Hepatocyte (in vitro differentiated cells): ENCODE results near the gene NRARP. TPM values are rescaled to one million over a fixed set of nuclear protein-coding genes. Genes with fewer than 3 reads are reported as not detected.
"Not testable (repeated sequence)": the region's sequence is repeated elsewhere in the genome, so short reads cannot be mapped to it uniquely, and the experiment has no call there.

Experiments
- DNase-seq: peaks from one replicate; pipeline ENCODE4 v3.0.0-alpha.2; 2016; ENCODE audit warnings: low spot score
- H2AFZ ChIP-seq: fragments of 200-600 bp; sonication (generic); 2 replicates; pipeline ENCODE4 v1.6.0; 2016; ENCODE audit warnings: antibody characterized with exemption, mild to moderate bottlenecking
- H3K27ac ChIP-seq: fragments of 200-600 bp; sonication (generic); 2 replicates; pipeline ENCODE4 v1.5.1; 2016; ENCODE audit warnings: mild to moderate bottlenecking
- H3K27me3 ChIP-seq: fragments of 200-600 bp; sonication (generic); 2 replicates; pipeline ENCODE4 v1.6.1; 2016
- H3K36me3 ChIP-seq: fragments of 200-600 bp; sonication (generic); replicated peaks from 2 replicates; pipeline ENCODE4 v1.5.1; 2016; ENCODE audit warnings: low read depth; ENCODE audit not compliant: insufficient read depth
- H3K4me1 ChIP-seq: fragments of 200-600 bp; sonication (generic); 2 replicates; pipeline ENCODE4 v1.5.1; 2016; ENCODE audit warnings: mild to moderate bottlenecking, moderate library complexity; ENCODE audit not compliant: insufficient read depth
- H3K4me2 ChIP-seq: fragments of 200-600 bp; sonication (generic); 2 replicates; pipeline ENCODE4 v1.6.0; 2016
- H3K4me3 ChIP-seq: fragments of 200-600 bp; sonication (generic); 2 replicates; pipeline ENCODE4 v1.5.1; 2016; ENCODE audit warnings: mild to moderate bottlenecking
- H3K79me2 ChIP-seq: fragments of 200-600 bp; sonication (generic); 2 replicates; pipeline ENCODE4 v1.6.0; 2017; ENCODE audit warnings: mild to moderate bottlenecking
- H3K9me2 ChIP-seq: fragments of 200-600 bp; sonication (generic); replicated peaks from 2 replicates; pipeline ENCODE4 v1.6.0; 2017; ENCODE audit warnings: mild to moderate bottlenecking; ENCODE audit not compliant: insufficient read depth
- H3K9me3 ChIP-seq: fragments of 200-600 bp; sonication (generic); 2 replicates; pipeline ENCODE4 v1.5.1; 2016; ENCODE audit warnings: low read depth, mild to moderate bottlenecking
- H4K20me1 ChIP-seq: fragments of 200-600 bp; sonication (generic); 2 replicates; pipeline ENCODE4 v1.6.0; 2016; ENCODE audit warnings: mild to moderate bottlenecking; ENCODE audit not compliant: insufficient read depth, poor library complexity, severe bottlenecking
- CTCF ChIP-seq: fragments of 200-600 bp; sonication (generic); IDR thresholded peaks from 2 replicates; pipeline ENCODE4 v1.5.1; 2016; ENCODE audit warnings: antibody characterized with exemption, mild to moderate bottlenecking; ENCODE audit not compliant: poor library complexity
- EZH2 ChIP-seq: fragments of 200-600 bp; sonication (generic); IDR thresholded peaks from 2 replicates; pipeline ENCODE4 v1.6.1; 2016; ENCODE audit warnings: antibody characterized with exemption, mild to moderate bottlenecking, borderline replicate concordance
- EZH2phosphoT487 ChIP-seq: fragments of 200-600 bp; sonication (generic); IDR thresholded peaks from one replicate; pipeline ENCODE4 v1.6.1; 2018; ENCODE audit warnings: antibody characterized with exemption, mild to moderate bottlenecking, low read depth, moderate library complexity; ENCODE audit not compliant: unreplicated experiment, severe bottlenecking
- WGBS: methylation state at CpG from one replicate; pipeline ENCODE4 v1.1.6; 2016; ENCODE audit warnings: low lambda C conversion rate; ENCODE audit errors: missing lambda C conversion rate; 5-methylcytosine and 5-hydroxymethylcytosine counted together
- polyA plus RNA-seq: library from polyadenylated mRNA; unstranded; fragments of >200 nt; fragmentation: Nextera tagmentation; extraction: Ambion mirVana; gene quantifications from 2 replicates; pipeline ENCODE4 v1.2.1, GENCODE V29; 2016
- total RNA-seq: library from RNA; depleted of rRNA; stranded (reverse); fragments of >200 nt; gene quantifications from 2 replicates; pipeline ENCODE4 v1.2.3, GENCODE V29; 2014

Gene NRARP
- total and polyA plus RNA-seq, 2 experiments from 2014 or later, result 5.3 to 18.7 TPM

GRCh38 chr9:137341227-137341626, 39.2 kb upstream of the NRARP start:
- Histone ChIP-seq H3K27ac (no peak overlapping the region), H3K27me3 (no peaks in the 10 kb centered on the region), H3K4me1 (no peaks in the 10 kb centered on the region), H4K20me1 (no peaks in the 10 kb centered on the region), H3K4me3 (no peak overlapping the region), H3K9me3 (no peaks in the 10 kb centered on the region), H2AFZ (no peak overlapping the region), H3K36me3 (no peaks in the 10 kb centered on the region), H3K79me2 (no peaks in the 10 kb centered on the region), H3K4me2 (no peak overlapping the region), H3K9me2 (no peaks in the 10 kb centered on the region)
- no peak for DNase-seq
- 94% methylated on average over 3 of the region's 6 CpGs for WGBS
- TF ChIP-seq EZH2phosphoT487, result no peak
- TF ChIP-seq EZH2, result no peak
- no peak for TF ChIP-seq CTCF

- not testable (repeated sequence) for H4K20me1 ChIP-seq, H3K9me3 ChIP-seq, H3K9me2 ChIP-seq, H3K36me3 ChIP-seq, DNase-seq, H3K27me3 ChIP-seq, H2AFZ ChIP-seq, H3K4me3 ChIP-seq, H3K4me1 ChIP-seq, H3K79me2 ChIP-seq, H3K4me2 ChIP-seq
- H3K27ac ChIP-seq, result peak overlapping the region; percentile 57
- 90% methylated on average over 12 of the region's 12 CpGs for WGBS
These were observed 37.9 kb upstream of the NRARP start for GRCh38 chr9:137339908-137340462.

- Histone ChIP-seq H3K4me3 (no peak overlapping the region), H3K27me3 (no peaks in the 10 kb centered on the region), H3K36me3 (no peaks in the 10 kb centered on the region), H3K4me1 (no peaks in the 10 kb centered on the region), H4K20me1 (no peaks in the 10 kb centered on the region), H3K9me3 (no peaks in the 10 kb centered on the region), H3K9me2 (no peaks in the 10 kb centered on the region), H3K79me2 (no peaks in the 10 kb centered on the region), H3K27ac (peak overlapping the region; percentile 57), H2AFZ (no peak overlapping the region), H3K4me2 (no peak overlapping the region)
- no peak for TF ChIP-seq EZH2
- TF ChIP-seq EZH2phosphoT487, result no peak
- no peak for TF ChIP-seq CTCF
- no peak for DNase-seq
- 85% methylated on average over 7 of the region's 7 CpGs for WGBS
These were observed 37.2 kb upstream of the NRARP start for GRCh38 chr9:137339045-137339907.

- H4K20me1 ChIP-seq, result no peaks in the 10 kb centered on the region
These were observed 34.7 kb upstream of the NRARP start for GRCh38 chr9:137336735-137337134.

More at GRCh38 chr9:137336735-137337134, 34.7 kb upstream of the NRARP start:
- WGBS, result 94% methylated on average over 2 of the region's 2 CpGs
- H3K36me3 ChIP-seq, result no peaks in the 10 kb centered on the region
- no peaks in the 10 kb centered on the region for H3K27me3 ChIP-seq
- no peaks in the 10 kb centered on the region for H3K9me3 ChIP-seq
- no peaks in the 10 kb centered on the region for H3K79me2 ChIP-seq
- H2AFZ ChIP-seq, result no peak overlapping the region
- TF ChIP-seq EZH2, result no peak
- no peak for TF ChIP-seq EZH2phosphoT487
- TF ChIP-seq CTCF, result no peak
- no peak overlapping the region for H3K4me2 ChIP-seq
- no peaks in the 10 kb centered on the region for H3K4me1 ChIP-seq
- no peak overlapping the region for H3K4me3 ChIP-seq
- H3K9me2 ChIP-seq, result no peaks in the 10 kb centered on the region
- DNase-seq, result no peak
- no peak overlapping the region for H3K27ac ChIP-seq
